Keratinocyte (primary cell): ENCODE results near the gene SCTR. TPM values are rescaled to one million over a fixed set of nuclear protein-coding genes. Genes with fewer than 3 reads are reported as not detected.

ENCODE experiments used
- DNase-seq: peaks from one replicate; pipeline ENCODE4 v3.0.0-alpha.2; 2011; ENCODE audit warnings: low read depth, missing footprints, low spot score
- FAIRE-seq: peaks from 2 replicates; lab custom pipeline; 2011; peaks lifted over from hg19 to GRCh38; lab: Jason Lieb, UNC
- H2AFZ ChIP-seq: 2 replicates; pipeline ENCODE4 v1.6.0; 2012; ENCODE audit warnings: low read length, control low read depth, inconsistent platforms; ENCODE audit not compliant: control insufficient read depth
- H3K27ac ChIP-seq: 2 replicates; pipeline ENCODE4 v1.5.1; 2011; ENCODE audit warnings: low read length; ENCODE audit not compliant: control insufficient read depth, insufficient read depth
- H3K27me3 ChIP-seq: 3 replicates; pipeline ENCODE4 v1.6.0; 2011; ENCODE audit warnings: low read length; ENCODE audit not compliant: control insufficient read depth, insufficient read depth; ENCODE audit errors: extremely low read depth
- H3K36me3 ChIP-seq, 2 experiments: 2 replicates in 1 of 2; 3 replicates in 1 of 2; pipeline ENCODE4 v1.5.1; 2011; ENCODE audit warnings: low read length in 2 of 2, mild to moderate bottlenecking in 1 of 2; ENCODE audit not compliant: control insufficient read depth in 2 of 2, insufficient read depth in 2 of 2; ENCODE audit errors: extremely low read depth in 1 of 2
- H3K4me1 ChIP-seq: 3 replicates; pipeline ENCODE4 v1.5.1; 2011; ENCODE audit warnings: low read length; ENCODE audit not compliant: control insufficient read depth, insufficient read depth; ENCODE audit errors: extremely low read depth
- H3K4me2 ChIP-seq: 3 replicates; pipeline ENCODE4 v1.6.0; 2011; ENCODE audit warnings: low read depth, low read length; ENCODE audit not compliant: control insufficient read depth, insufficient read depth; ENCODE audit errors: extremely low read depth
- H3K4me3 ChIP-seq, 3 experiments: fragments of 200-600 bp in 1 of 3; sonication (generic) in 1 of 3; 2 replicates in 2 of 3; 3 replicates in 1 of 3; pipeline ENCODE4 v1.5.1; 2011 to 2016; ENCODE audit warnings: low read length in 3 of 3, mild to moderate bottlenecking in 3 of 3, control low read depth in 2 of 3, inconsistent platforms in 1 of 3, low read depth in 1 of 3, mixed read lengths in 1 of 3, mixed run types in 1 of 3, moderate library complexity in 1 of 3; ENCODE audit not compliant: control insufficient read depth in 2 of 3, insufficient read depth in 2 of 3; ENCODE audit errors: extremely low read depth in 1 of 3
- H3K79me2 ChIP-seq: 2 replicates; pipeline ENCODE4 v1.6.0; 2012; ENCODE audit warnings: low read length; ENCODE audit not compliant: control insufficient read depth, insufficient read depth
- H3K9ac ChIP-seq: 3 replicates; pipeline ENCODE4 v1.6.0; 2011; ENCODE audit warnings: low read length; ENCODE audit not compliant: control insufficient read depth, insufficient read depth; ENCODE audit errors: extremely low read depth
- H3K9me1 ChIP-seq: 3 replicates; pipeline ENCODE4 v1.6.0; 2011; ENCODE audit warnings: low read length; ENCODE audit not compliant: control insufficient read depth, insufficient read depth; ENCODE audit errors: extremely low read depth
- H3K9me3 ChIP-seq: 2 replicates; pipeline ENCODE4 v1.5.1; 2012; ENCODE audit warnings: low read depth, low read length; ENCODE audit not compliant: control insufficient read depth
- H4K20me1 ChIP-seq: 3 replicates; pipeline ENCODE4 v1.6.0; 2011; ENCODE audit warnings: low read length; ENCODE audit not compliant: control insufficient read depth, insufficient read depth; ENCODE audit errors: extremely low read depth
- EZH2 ChIP-seq: IDR thresholded peaks from one replicate; pipeline ENCODE4 v1.6.1; 2012; ENCODE audit warnings: inconsistent platforms, mild to moderate bottlenecking, low read length, moderate library complexity
- dilution Hi-C: fragments of 300-500 bp; cut with MboI; formaldehyde crosslinking; loops from one replicate; pipeline ENCODE4 v1.7.0; 2020; ENCODE audit warnings: low sequenced_read_pairs; ENCODE audit not compliant: extremely low pct_ligation_motif_present
- polyA plus RNA-seq, 5 experiments: library from polyadenylated mRNA; depleted of rRNA in 3 of 5; stranded (reverse) in 3 of 5; stranded (forward) in 1 of 5; unstranded in 1 of 5; fragments of >200 nt; gene quantifications; 1 replicate in 1 of 5; 2 replicates in 3 of 5; 3 replicates in 1 of 5; pipeline versions ENCODE4 v1.2.1 to v1.2.3, GENCODE V29; 2011 to 2012; ENCODE audit warnings: missing spikeins in 2 of 5, low read depth in 1 of 5, low replicate concordance in 1 of 5
- TF ChIP-seq, protein P1 (sequence below), 3 experiments: IDR thresholded peaks in 1 of 3; conservative IDR thresholded peaks in 1 of 3; optimal IDR thresholded peaks in 1 of 3; 2 replicates in 2 of 3; 3 replicates in 1 of 3; pipeline versions ENCODE3 to v1.5.1; 2011; ENCODE audit warnings: low read length in 3 of 3, mild to moderate bottlenecking in 3 of 3, moderate library complexity in 2 of 3, control low read depth in 1 of 3, inconsistent platforms in 1 of 3; ENCODE audit not compliant: insufficient read depth in 2 of 3; ENCODE audit errors: extremely low read depth in 1 of 3

SCTR gene
- polyA plus RNA-seq, 1 donor (not counting 4 experiments of a cell fraction or from before 2014, with no cell fraction given): not detected

GRCh38 chr2:119478978-119479295 lies 45.3 kb downstream of the SCTR start:
- no peak for FAIRE-seq
- Histone ChIP-seq H2AFZ (no peak overlapping the region), H3K9me3 (no peaks in the 10 kb centered on the region), H3K4me1 (no peaks in the 10 kb centered on the region), H3K4me3 (no peak overlapping the region), H4K20me1 (no peaks in the 10 kb centered on the region), H3K9ac (no peak overlapping the region), H3K27me3 (no peaks in the 10 kb centered on the region), H3K79me2 (no peaks in the 10 kb centered on the region), H3K27ac (no peak overlapping the region), H3K4me2 (no peak overlapping the region), H3K9me1 (no peaks in the 10 kb centered on the region), H3K36me3 (no peaks in the 10 kb centered on the region)
- DNase-seq: no peak
- TF ChIP-seq, protein P1, sequence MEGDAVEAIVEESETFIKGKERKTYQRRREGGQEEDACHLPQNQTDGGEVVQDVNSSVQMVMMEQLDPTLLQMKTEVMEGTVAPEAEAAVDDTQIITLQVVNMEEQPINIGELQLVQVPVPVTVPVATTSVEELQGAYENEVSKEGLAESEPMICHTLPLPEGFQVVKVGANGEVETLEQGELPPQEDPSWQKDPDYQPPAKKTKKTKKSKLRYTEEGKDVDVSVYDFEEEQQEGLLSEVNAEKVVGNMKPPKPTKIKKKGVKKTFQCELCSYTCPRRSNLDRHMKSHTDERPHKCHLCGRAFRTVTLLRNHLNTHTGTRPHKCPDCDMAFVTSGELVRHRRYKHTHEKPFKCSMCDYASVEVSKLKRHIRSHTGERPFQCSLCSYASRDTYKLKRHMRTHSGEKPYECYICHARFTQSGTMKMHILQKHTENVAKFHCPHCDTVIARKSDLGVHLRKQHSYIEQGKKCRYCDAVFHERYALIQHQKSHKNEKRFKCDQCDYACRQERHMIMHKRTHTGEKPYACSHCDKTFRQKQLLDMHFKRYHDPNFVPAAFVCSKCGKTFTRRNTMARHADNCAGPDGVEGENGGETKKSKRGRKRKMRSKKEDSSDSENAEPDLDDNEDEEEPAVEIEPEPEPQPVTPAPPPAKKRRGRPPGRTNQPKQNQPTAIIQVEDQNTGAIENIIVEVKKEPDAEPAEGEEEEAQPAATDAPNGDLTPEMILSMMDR (optimal IDR thresholded peaks at IDR 0.05 in 1 of 3, IDR thresholded peaks at IDR 0.05 in 1 of 3, conservative IDR thresholded peaks at IDR 0.05 in 1 of 3; ENCODE audit: extremely low read depth in 1 of 3, insufficient read depth in 2 of 3, low read length in 3 of 3): no peak
- no peak for TF ChIP-seq EZH2
- dilution Hi-C loops: no loop called here

DNA sequence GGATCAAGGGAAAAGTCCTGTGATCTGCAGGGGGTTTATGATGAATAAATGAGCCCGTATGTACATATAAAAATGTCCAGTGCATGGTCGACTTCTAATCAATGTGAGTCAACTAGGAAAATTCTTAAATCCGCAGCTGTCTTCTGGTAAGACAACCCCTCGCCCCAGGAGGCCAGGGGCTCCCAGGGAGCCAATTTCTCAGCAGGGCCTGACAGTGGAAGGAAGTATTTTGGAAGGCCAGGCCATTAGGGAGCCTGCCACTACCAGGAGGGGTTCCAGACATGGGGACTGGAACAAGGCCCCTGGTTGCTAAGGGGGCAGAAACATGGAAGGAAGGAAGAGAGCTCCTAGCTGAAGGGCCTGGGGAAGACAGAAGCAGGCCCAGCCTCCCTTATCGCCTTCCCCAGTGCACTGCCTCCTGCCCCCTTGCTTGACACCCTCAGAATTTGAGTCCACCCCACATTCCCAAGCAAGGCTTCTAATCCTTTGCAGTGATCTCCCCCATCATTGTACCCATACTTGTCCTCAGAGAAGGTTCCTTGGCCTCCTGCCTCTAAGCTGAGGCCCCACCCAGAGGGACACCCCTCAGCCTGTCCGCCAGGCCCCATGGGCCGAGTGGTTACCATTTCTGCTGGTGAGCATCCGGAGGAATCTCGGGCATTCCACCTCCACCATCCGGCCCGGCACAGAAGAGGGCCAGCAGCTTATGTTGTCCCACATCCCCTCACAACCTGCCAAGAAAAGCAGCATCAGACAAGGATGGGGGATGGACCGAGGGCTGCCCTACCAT lies 45.9 kb downstream of the SCTR start:
- H3K9ac ChIP-seq: no peak overlapping the region
- no peak overlapping the region for H2AFZ ChIP-seq
- H3K36me3 ChIP-seq: no peaks in the 10 kb centered on the region
- H3K27me3 ChIP-seq: no peaks in the 10 kb centered on the region
- TF ChIP-seq EZH2: no peak
- TF ChIP-seq, protein P1 (optimal IDR thresholded peaks at IDR 0.05 in 1 of 3, IDR thresholded peaks at IDR 0.05 in 1 of 3, conservative IDR thresholded peaks at IDR 0.05 in 1 of 3; ENCODE audit: extremely low read depth in 1 of 3, insufficient read depth in 2 of 3, low read length in 3 of 3): no peak
- no peak overlapping the region for H3K4me2 ChIP-seq
- no peaks in the 10 kb centered on the region for H3K9me1 ChIP-seq
- H4K20me1 ChIP-seq: no peaks in the 10 kb centered on the region
- FAIRE-seq: no peak
- no peak overlapping the region for H3K27ac ChIP-seq
- no peaks in the 10 kb centered on the region for H3K79me2 ChIP-seq
- H3K4me1 ChIP-seq: no peaks in the 10 kb centered on the region
- dilution Hi-C loops: no loop called here
- DNase-seq: no peak
- H3K4me3 ChIP-seq: no peak overlapping the region
- no peaks in the 10 kb centered on the region for H3K9me3 ChIP-seq
